Activated CD8-positive, alpha-beta memory T cell treated with anti-CD3 and anti-CD28 coated beads for 1 hour (primary cell): ENCODE data around the gene LSS.
"Not testable (repeated sequence)": the region's sequence is repeated elsewhere in the genome, so short reads cannot be mapped to it uniquely, and the experiment has no call there.

Experiments
- DNase-seq, 2 donors: peaks; one replicate each; pipeline ENCODE4 v3.0.0-alpha.2; 2020; ENCODE audit warnings: low read depth in 1 of 2; ENCODE audit errors: extremely low read depth in 1 of 2

Gene LSS

DNA sequence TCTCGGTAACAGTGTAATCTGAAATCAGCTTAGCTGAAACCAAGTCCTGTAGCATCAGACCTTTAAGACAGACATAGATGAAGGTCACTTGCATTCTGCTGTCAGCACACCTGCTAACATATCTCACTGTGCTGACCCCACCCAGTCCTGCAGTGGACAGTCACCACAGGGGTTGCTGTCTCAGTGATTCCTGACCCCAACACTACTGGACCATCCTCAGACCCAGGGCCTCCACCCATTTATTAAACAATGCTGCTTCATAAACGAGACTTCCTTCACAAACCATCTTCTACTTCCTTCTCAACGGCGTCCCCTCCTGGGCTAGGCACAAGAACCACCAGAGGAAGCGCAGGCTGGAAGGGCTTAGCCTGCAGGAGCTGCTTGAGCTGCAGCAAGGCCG is 17.8 kb upstream of the LSS start:
- no peak for DNase-seq

- DNase-seq: no peak
These were observed 16.8 kb upstream of the LSS start for GRCh38 chr21:46245213-46245915.

DNA sequence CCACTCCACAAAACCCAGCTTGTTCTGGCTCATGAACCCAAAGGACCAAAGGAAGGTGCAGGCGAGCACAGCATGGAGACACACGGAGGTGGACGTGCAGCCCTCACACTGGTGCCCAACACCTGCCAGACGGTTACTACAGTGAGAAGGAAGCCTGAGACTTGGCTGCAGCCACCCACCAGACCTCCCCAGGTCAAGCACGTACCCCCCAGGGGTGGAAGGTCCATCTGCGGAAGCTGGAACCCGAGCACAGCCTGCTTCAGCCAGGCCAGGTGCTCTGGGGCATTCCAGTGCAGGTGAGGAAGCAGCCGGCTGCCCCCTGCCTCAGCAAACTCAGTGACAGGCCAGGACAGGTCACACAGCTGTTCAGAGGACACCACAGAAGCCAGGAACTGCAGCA is 16.0 kb upstream of the LSS start:
- DNase-seq: no peak

DNA sequence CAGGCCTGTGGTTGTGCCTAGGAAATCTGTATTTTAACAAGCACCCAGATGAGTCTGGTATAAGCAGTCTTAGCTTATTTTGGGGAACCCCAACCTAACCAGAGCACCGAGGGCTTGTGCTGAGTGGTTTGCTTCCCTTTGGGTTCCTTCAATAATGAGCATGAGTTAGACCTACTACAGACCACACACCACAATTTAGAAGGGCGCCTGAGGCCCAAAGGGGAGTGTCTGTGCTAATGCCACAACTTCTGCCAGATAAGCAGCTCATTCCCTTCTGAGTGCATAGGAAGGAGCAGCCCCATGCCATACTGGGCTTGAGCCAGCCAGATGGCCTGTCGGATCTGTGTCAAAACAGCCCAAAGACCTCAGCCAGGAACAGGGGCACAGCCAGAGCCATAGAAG is 15.4 kb upstream of the LSS start:
- no peak for DNase-seq

DNA sequence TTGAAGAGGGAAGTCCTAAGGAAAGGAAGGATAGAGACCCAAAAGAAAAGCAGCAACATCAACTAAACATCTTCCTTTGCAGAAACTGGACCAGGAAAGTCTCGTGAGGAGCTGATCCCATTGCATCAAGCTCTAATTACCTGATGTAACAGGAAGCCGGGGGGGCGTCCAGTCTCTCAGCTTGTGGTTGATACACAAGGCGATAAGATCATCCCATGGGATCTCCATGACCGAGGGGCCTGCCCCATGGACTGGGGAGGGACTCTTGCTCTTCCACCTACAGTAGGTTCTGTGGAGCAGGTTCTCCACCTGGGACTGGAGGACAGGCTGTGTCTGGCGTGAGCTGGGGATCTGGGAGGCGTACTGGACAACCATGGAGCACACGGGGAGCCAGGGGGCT is 14.8 kb upstream of the LSS start:
- no peak for DNase-seq

- DNase-seq: not testable (repeated sequence)
These were observed 13.0 kb upstream of the LSS start for GRCh38 chr21:46241577-46241976.

- DNase-seq: no peak
These were observed 11.3 kb upstream of the LSS start for GRCh38 chr21:46239817-46240325.

DNA sequence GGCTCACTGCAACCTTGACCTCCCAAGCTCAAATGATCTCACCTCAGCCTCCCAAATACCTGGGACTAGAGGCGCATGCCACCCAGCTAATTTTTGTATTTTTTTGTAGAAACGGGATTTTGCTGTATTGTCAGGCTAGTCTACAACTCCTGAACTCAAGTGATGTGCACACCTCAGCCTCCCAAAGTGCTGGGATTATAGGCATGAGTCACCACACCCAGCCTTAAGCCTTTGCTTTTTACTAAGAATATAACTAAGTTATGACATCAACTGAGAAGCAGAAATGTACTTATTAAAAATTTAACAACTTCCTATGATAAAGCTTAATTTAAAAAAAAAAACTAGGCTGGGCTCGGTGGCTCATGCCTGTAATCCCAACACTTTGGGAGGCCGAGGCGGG is 8.9 kb upstream of the LSS start:
- DNase-seq: no peak

DNA sequence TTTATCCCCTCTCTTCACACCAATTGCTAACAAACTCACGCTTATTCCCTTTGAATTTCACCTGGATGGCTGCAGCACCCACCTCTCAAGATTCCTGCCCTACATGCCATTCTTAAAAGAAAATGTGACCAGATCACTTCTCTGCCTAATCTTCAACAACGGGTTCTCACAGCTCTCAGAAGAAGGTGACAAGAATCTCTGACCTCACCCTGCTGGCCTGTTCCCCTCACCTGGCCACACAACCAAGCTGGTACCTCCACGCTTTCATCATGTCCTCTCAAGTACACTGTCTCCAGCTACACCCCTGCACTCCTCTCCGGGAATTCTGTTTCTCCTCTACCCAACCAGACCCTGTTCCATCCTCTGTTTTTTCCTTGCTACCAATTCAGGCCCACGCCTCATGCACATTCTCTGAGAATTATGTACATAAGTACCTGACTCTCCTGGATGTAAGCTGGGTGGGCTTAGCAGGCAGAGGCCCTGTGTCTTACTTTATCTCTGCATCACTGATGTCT is 5.9 kb upstream of the LSS start:
- DNase-seq: no peak

GRCh38 chr21:46229923-46230260 is 1.3 kb upstream of the LSS start:
- no peak for DNase-seq

GRCh38 chr21:46229133-46229922 is 754 bp upstream of the LSS start:
- DNase-seq: no peak

- no peak for DNase-seq
These were observed 696 bp downstream of the LSS start for GRCh38 chr21:46227811-46228344.

- DNase-seq: no peak
These were observed 1.5 kb downstream of the LSS start for GRCh38 chr21:46226920-46227599.

DNA sequence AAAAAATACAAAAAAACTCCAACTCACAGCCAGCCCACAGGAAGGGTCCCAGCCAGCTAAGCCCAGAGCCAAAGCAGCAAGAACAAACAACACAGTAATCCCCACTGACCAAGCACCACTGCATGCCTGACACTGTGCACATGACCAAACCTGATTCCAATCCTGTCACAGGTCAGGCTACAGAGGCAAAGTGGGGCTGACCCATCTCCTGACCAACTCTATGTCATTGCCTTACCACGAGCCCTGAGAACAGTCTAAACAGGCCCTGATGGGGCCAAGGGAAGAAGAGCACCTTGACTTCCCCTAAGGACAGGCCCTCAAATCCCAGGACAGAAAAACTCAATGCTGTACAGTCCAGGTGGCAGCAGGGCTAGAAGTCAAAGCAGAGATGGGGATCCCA is 2.4 kb downstream of the LSS start:
- no peak for DNase-seq

- not testable (repeated sequence) for DNase-seq
These were observed 4.9 kb downstream of the LSS start for GRCh38 chr21:46223661-46224060.

- no peak for DNase-seq
These were observed 5.4 kb downstream of the LSS start for GRCh38 chr21:46223217-46223616.

DNA sequence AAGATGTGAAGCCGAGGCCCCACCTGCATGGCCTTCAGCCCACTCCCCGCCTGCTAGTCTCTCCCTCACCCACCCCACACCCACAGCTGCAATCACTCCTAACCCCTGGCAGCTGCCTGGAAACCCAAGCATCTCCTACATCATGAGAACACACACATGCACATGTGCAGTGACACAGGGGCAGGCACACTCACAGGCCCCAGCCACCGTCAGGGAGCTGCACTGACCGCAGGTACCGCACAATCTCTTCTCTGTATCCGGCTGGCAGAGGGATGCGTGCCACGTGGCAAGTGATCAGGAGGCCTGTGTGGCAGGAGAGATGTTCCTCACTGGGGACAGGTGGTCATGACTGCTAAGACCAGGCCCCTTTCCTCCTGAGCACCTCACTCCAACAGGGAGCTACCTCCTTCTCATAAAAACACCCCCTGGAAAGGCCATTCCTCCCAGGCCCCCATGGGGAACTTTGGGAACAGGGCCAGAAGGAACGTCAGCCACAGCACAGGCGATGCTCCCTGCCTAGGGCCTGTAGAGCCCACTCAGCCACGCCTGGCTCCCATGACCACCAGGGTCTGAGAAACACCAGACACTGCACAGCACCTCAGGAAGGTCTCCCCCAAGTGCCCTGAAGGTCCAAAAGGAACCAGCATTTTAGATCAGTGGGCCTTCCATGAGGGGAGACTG is 6.0 kb downstream of the LSS start:
- no peak for DNase-seq

- no peak for DNase-seq
These were observed 6.7 kb downstream of the LSS start for GRCh38 chr21:46221664-46222435.

DNA sequence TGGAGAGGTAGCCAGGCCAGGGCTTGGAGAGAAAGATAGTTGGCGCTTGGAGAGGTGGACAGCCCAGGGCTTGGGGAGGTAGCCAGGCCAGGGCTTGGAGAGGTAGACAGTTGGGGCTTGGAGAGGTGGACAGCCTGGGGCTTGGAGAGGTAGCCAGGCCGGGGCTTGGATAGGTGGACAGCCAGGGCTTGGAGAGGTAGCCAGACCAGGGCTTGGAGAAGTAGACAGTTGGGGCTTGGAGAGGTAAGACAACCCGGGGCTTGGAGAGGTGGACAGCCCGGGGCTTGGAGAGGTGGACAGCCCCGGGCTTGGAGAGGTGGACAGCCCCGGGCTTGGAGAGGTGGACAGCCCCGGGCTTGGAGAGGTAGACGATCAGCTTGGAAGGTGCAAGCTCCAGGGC is 7.7 kb downstream of the LSS start:
- no peak for DNase-seq

DNA sequence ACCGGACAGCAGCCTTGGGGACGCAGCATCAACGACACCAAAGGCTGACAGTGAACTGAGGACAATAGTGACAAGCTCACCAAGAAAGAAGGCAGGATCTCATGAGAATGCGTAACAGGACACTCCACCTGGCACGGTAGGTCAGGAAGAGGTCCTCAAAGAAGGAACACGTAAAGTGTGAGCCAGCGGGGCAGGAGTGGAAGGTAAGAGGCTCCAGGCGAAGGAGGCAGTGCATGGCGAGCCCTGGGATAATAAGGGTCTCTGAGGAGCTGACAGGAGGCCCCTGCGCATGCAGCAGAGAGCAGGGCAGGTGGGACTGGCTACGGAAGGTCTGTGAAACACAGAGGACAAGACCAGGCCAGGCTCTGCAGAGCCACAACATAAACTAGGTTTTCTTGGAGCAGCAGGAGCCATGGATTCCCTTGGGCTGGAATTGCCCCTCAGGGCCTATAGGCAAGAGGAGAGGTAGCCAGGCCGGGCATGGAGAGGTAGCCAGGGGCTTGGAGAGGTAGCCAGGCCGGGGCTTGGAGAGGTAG is 8.2 kb downstream of the LSS start:
- no peak for DNase-seq
